GM12873 (cell line): ENCODE measurements around the gene COL5A2.

Source experiments
- TF ChIP-seq, protein P1 (sequence below): IDR thresholded peaks from 2 replicates; pipeline ENCODE4 v1.5.1; 2012; ENCODE audit warnings: low read depth, mild to moderate bottlenecking, moderate library complexity, low read length, control low read depth; ENCODE audit not compliant: insufficient read depth; ENCODE audit errors: missing control alignments

The COL5A2 gene

DNA sequence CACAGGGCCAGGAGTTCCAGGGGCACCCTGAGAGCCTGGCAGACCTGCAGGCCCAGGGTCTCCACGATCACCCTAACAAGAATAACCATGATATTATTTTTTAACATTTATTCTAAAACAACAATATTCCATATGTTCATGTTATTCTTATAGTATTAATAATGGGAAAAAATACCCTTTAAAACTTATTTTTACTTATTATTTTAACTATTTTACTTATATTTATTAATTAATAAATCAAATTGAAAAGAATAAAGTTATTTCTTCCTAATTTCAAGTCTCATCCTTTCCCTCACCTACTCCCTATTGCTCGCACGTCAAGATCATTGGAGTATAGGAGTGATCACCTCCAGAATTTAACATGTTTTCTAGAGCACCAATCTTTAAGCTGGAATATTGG, 133.7 kb downstream of the COL5A2 start:
- TF ChIP-seq, protein P1, sequence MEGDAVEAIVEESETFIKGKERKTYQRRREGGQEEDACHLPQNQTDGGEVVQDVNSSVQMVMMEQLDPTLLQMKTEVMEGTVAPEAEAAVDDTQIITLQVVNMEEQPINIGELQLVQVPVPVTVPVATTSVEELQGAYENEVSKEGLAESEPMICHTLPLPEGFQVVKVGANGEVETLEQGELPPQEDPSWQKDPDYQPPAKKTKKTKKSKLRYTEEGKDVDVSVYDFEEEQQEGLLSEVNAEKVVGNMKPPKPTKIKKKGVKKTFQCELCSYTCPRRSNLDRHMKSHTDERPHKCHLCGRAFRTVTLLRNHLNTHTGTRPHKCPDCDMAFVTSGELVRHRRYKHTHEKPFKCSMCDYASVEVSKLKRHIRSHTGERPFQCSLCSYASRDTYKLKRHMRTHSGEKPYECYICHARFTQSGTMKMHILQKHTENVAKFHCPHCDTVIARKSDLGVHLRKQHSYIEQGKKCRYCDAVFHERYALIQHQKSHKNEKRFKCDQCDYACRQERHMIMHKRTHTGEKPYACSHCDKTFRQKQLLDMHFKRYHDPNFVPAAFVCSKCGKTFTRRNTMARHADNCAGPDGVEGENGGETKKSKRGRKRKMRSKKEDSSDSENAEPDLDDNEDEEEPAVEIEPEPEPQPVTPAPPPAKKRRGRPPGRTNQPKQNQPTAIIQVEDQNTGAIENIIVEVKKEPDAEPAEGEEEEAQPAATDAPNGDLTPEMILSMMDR, result no peak

DNA sequence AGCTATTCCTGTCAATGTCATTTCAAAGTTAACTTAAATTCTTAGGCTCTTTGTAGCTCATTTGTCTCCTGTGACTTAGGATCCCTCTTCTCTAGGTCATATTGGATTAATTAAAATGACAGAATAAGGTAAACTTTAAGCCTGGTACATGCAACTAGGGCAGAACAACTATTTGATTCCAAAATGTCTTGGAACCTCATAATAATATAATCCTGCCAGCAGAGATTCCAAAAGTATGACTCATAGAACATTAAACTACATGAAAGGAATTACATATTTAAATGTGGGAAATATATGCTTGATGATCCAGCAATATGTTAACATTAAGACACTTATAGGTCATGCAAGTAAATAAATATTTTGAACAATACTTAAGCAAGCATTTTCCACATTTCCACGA, 142.0 kb downstream of the COL5A2 start:
- TF ChIP-seq, protein P1, result no peak

DNA sequence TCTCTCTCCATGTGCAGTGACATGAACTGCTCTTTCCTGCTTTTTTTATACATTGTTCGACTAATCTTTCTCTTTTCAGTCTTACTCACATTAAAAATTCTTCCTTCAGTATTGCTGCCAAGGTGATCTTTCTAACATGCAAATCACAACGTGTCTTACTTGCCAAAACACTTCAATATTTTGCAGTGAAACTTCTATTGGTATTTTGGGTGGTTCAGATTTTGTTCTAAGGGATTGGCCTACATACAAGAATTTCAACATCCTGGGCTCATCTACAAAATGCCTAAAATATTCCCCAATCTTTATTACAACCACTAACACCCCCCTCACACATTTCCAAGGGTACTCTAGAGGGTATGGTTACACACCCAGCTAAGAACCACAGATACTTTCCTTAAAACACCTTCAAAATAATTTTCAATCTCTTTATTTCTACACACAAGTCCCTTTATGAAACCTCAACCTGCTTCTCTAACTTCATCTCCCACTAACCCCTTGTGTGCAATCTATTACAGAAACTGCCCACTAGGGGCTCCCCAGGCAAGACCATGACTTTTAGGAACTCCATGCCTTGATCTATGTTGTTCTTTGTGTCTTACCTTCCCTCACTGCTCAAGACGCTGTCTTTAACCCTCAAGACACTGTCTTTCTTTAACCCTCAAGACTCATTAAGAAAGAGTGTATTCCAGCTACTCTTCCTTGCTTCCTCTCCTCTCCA, 154.5 kb downstream of the COL5A2 start:
- TF ChIP-seq, protein P1, result peak; percentile 59

DNA sequence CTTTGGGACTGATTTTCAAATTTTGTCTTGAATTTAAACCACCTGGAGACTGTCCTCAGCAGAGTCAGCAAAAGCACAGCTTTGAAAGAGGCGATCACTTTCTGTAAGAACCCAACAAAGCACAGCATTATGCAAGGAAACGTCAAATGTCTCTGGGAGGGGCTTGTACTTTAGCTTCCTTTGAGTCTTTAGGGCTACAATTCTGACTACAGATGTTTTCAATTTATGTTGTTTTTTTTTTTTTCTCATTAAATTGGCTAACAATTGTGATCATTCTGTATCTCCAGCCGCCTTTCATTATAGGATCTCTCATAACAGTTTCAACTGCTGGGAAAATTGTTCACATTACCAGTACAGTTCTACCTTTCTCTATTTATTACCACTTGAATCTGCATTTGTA, 157.1 kb downstream of the COL5A2 start:
- TF ChIP-seq, protein P1, result no peak

DNA sequence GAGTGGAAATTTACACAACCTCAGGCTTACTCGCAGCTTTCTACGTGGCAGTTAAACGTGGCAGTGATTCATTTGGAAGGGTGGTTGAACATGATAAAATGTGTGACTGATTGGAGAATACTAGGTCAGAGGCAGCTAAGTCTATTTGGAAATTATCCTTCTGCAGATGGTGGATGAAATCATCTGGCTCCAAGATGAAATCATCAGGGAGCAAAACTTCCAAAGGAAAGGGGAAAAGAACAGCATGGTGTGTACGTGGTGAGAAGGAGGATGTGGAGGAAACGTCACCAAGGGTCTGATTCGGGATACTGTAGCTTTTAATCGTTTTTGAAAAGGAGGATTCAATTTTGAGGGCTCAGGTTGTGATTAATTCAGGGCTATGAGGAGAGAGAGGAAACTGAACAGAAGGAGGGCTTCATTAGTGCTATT, 157.5 kb downstream of the COL5A2 start:
- TF ChIP-seq, protein P1, result no peak

DNA sequence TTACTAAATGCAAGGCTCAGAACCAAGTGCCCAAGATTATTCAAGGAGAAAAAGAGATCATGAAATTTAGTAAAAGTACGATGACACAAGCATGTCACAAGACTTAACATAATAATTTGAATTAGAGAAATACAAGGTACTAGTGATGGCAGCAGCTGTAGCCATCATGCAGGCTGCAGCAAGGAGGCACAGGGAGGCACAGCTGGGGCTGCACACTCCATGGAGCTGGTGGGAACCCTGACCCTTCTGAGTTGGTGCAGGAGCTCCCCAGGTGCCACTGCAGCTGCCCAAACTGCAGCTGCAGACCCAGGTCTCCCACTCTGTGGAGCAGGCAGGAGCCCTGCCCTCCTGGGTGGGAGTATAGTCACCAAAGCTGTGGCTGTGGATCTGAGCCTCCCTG, 159.4 kb downstream of the COL5A2 start:
- TF ChIP-seq, protein P1, result no peak

DNA sequence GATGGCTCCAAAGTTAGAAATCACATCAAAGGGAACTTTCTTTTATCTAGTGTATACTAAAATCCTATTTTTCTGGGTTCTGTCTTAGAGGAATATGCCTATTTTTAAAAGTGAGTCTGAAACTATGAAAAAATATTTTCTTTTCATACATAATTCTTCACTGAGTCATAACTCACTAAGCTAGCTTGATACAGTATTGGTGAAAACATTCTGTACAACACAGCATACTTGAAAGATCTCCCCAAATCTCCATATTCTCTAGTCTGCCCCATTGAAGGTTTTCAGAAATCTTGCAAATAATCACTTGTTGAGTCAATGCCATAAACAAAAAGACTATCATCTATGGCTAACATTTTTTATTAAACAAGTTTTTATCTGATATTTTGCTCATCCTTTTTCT, 160.9 kb downstream of the COL5A2 start:
- TF ChIP-seq, protein P1, result no peak
